ENCODE data around the gene SLC9A9. TPM values are rescaled to one million over a fixed set of nuclear protein-coding genes. Genes with fewer than 3 reads are reported as not detected.

The SLC9A9 gene
- total and polyA plus RNA-seq, 4 donors: 3.3 to 15.0 (median 6.1) TPM

GRCh38 chr3:143235614-143236204, 612.6 kb downstream of the SLC9A9 start (continued):
- no peak for TF ChIP-seq CTCF (IDR thresholded peaks at IDR 0.05; ENCODE audit: low read depth, low read length, missing input control)
- no peak for TF ChIP-seq FOXA2 (IDR thresholded peaks at IDR 0.05)

- no peak overlapping the region for H3K9ac ChIP-seq (ENCODE audit: low read depth in 1 of 2, low read length in 2 of 2)
- TF ChIP-seq YY1 (IDR thresholded peaks at IDR 0.05): no peak
Observed at GRCh38 chr3:143234526-143234925, 613.7 kb downstream of the SLC9A9 start.

GRCh38 chr3:143232981-143233380, 615.3 kb downstream of the SLC9A9 start:
- H3K9ac ChIP-seq (ENCODE audit: low read depth in 1 of 2, low read length in 2 of 2): no peak overlapping the region
- no peak for DNase-seq (ENCODE audit: low spot score)
- H3K9me3 ChIP-seq (ENCODE audit: control insufficient read depth in 4 of 4, low read length in 3 of 4): peaks cover 0 to 3% (median under 1%) of the 10 kb centered on the region in 4 donors
- no peaks in the 10 kb centered on the region for H3K27me3 ChIP-seq (ENCODE audit: control insufficient read depth in 4 of 4, insufficient read depth in 4 of 4, low read length in 3 of 4)
- no peaks in the 10 kb centered on the region for H3K4me1 ChIP-seq (ENCODE audit: control insufficient read depth in 4 of 4, insufficient read depth in 4 of 4, low read length in 3 of 4)
- H3K36me3 ChIP-seq (ENCODE audit: control insufficient read depth in 4 of 4, insufficient read depth in 3 of 4, low read depth in 1 of 4, low read length in 3 of 4): no peaks in the 10 kb centered on the region
- no peak overlapping the region for H3K27ac ChIP-seq (ENCODE audit: low read depth in 1 of 2, low read length in 2 of 2)
- 84% methylated on average over 1 of the region's 1 CpG for WGBS
- TF ChIP-seq JUND (IDR thresholded peaks at IDR 0.05) (no peak), TAF1 (conservative IDR thresholded peaks at IDR 0.05) (no peak), GABPA (IDR thresholded peaks at IDR 0.05 in 1 of 2, conservative IDR thresholded peaks at IDR 0.05 in 1 of 2) (no peak), SP1 (IDR thresholded peaks at IDR 0.05) (no peak), ATF3 (IDR thresholded peaks at IDR 0.05) (no peak), FOXA2 (IDR thresholded peaks at IDR 0.05) (no peak), CTCF (IDR thresholded peaks at IDR 0.05; ENCODE audit: low read depth, low read length, missing input control) (no peak), HNF4G (IDR thresholded peaks at IDR 0.05) (no peak), FOXA1 (IDR thresholded peaks at IDR 0.05) (no peak), NR2F2 (IDR thresholded peaks at IDR 0.05) (no peak), REST (IDR thresholded peaks at IDR 0.05) (no peak), ZBTB33 (IDR thresholded peaks at IDR 0.05) (no peak), EGR1 (IDR thresholded peaks at IDR 0.05; ENCODE audit: low read depth in 2 of 2) (no peak), YY1 (IDR thresholded peaks at IDR 0.05) (no peak)
- no peak overlapping the region for H3K4me3 ChIP-seq (ENCODE audit: low read depth in 1 of 3, low read length in 3 of 3)

More at GRCh38 chr3:143234526-143234925, 613.7 kb downstream of the SLC9A9 start:
- DNase-seq (ENCODE audit: low spot score): no peak
- Histone ChIP-seq H3K4me3 (ENCODE audit: low read depth in 1 of 3, low read length in 3 of 3) (no peak overlapping the region), H3K27ac (ENCODE audit: low read depth in 1 of 2, low read length in 2 of 2) (no peak overlapping the region), H3K9me3 (ENCODE audit: control insufficient read depth in 4 of 4, low read length in 3 of 4) (peaks cover 0 to 3% (median under 1%) of the 10 kb centered on the region in 4 donors), H3K27me3 (ENCODE audit: control insufficient read depth in 4 of 4, insufficient read depth in 4 of 4, low read length in 3 of 4) (no peaks in the 10 kb centered on the region), H3K4me1 (ENCODE audit: control insufficient read depth in 4 of 4, insufficient read depth in 4 of 4, low read length in 3 of 4) (no peaks in the 10 kb centered on the region), H3K36me3 (ENCODE audit: control insufficient read depth in 4 of 4, insufficient read depth in 3 of 4, low read depth in 1 of 4, low read length in 3 of 4) (no peaks in the 10 kb centered on the region)
- WGBS: 75% methylated on average over 1 of the region's 1 CpG
